Mesendoderm (in vitro differentiated cells): ENCODE data around the gene KCND2.

Source experiments
- DNase-seq: peaks from one replicate; pipeline ENCODE4 v3.0.0; 2013
- H2AK5ac ChIP-seq: 2 replicates; pipeline ENCODE4 v1.6.1; 2013; ENCODE audit warnings: low read length, inconsistent platforms
- H2BK120ac ChIP-seq: 2 replicates; pipeline ENCODE4 v1.6.1; 2013; ENCODE audit warnings: low read depth, mild to moderate bottlenecking, low read length, moderate library complexity, mixed read lengths
- H2BK15ac ChIP-seq: replicated peaks from 2 replicates; pipeline ENCODE4 v1.6.1; 2013; ENCODE audit warnings: low read depth, mild to moderate bottlenecking, moderate library complexity
- H2BK5ac ChIP-seq: 2 replicates; pipeline ENCODE4 v1.6.1; 2013; ENCODE audit warnings: low read length, inconsistent platforms
- H3K18ac ChIP-seq: 2 replicates; pipeline ENCODE4 v1.6.1; 2013; ENCODE audit warnings: mild to moderate bottlenecking, low read length, mixed read lengths
- H3K23ac ChIP-seq: one replicate; pipeline ENCODE4 v1.6.1; 2013; ENCODE audit warnings: low read length
- H3K27ac ChIP-seq: 2 replicates; pipeline ENCODE4 v1.5.1; 2013; ENCODE audit warnings: low read depth, mild to moderate bottlenecking, inconsistent platforms, low read length, moderate library complexity
- H3K27me3 ChIP-seq: 2 replicates; pipeline ENCODE4 v1.6.1; 2013; ENCODE audit warnings: low read length, control low read depth, mild to moderate bottlenecking, inconsistent platforms; ENCODE audit not compliant: insufficient read depth, poor library complexity
- H3K36me3 ChIP-seq: 2 replicates; pipeline ENCODE4 v1.6.1; 2013; ENCODE audit warnings: low read length, inconsistent platforms; ENCODE audit not compliant: control insufficient read depth, insufficient read depth
- H3K4ac ChIP-seq: one replicate; pipeline ENCODE4 v1.6.1; 2013; ENCODE audit warnings: low read depth, mild to moderate bottlenecking, low read length, moderate library complexity
- H3K4me1 ChIP-seq: 2 replicates; pipeline ENCODE4 v1.6.1; 2013; ENCODE audit warnings: low read depth, low read length, inconsistent platforms; ENCODE audit not compliant: control insufficient read depth
- H3K4me2 ChIP-seq: 2 replicates; pipeline ENCODE4 v1.6.1; 2013; ENCODE audit warnings: low read length
- H3K4me3 ChIP-seq: 2 replicates; pipeline ENCODE4 v1.5.1; 2013; ENCODE audit warnings: mild to moderate bottlenecking, low read length
- H3K56ac ChIP-seq: one replicate; pipeline ENCODE4 v1.6.1; 2013; ENCODE audit warnings: low read length
- H3K79me1 ChIP-seq: 2 replicates; pipeline ENCODE4 v1.6.1; 2013; ENCODE audit warnings: low read length, inconsistent platforms
- H3K79me2 ChIP-seq: 2 replicates; pipeline ENCODE4 v1.6.1; 2013; ENCODE audit warnings: mild to moderate bottlenecking, low read length; ENCODE audit not compliant: control insufficient read depth, insufficient read depth
- H3K9ac ChIP-seq: 2 replicates; pipeline ENCODE4 v1.6.1; 2013; ENCODE audit warnings: low read length, inconsistent platforms
- H4K5ac ChIP-seq: one replicate; pipeline ENCODE4 v1.6.1; 2013; ENCODE audit warnings: low read length
- H4K8ac ChIP-seq: one replicate; pipeline ENCODE4 v1.6.1; 2013; ENCODE audit warnings: low read depth, mild to moderate bottlenecking, control low read depth, low read length, moderate library complexity
- WGBS: extraction: QIAGEN DNeasy Blood & Tissue Kit; methylation state at CpG from one replicate; pipeline ENCODE4 v1.1.7; 2013; ENCODE audit warnings: low lambda C conversion rate, missing lambda C conversion rate; ENCODE audit not compliant: insufficient coverage; ENCODE audit errors: extremely low coverage; 5-methylcytosine and 5-hydroxymethylcytosine counted together

KCND2 gene

GRCh38 chr7:120603366-120603765 is 330.4 kb downstream of the KCND2 start:
- no peaks in the 10 kb centered on the region for H3K79me2 ChIP-seq
- no peak overlapping the region for H4K8ac ChIP-seq
- H3K18ac ChIP-seq, result no peak overlapping the region
- no peaks in the 10 kb centered on the region for H3K79me1 ChIP-seq
- no peak overlapping the region for H3K56ac ChIP-seq
- H2BK5ac ChIP-seq, result no peak overlapping the region
- H3K36me3 ChIP-seq, result no peaks in the 10 kb centered on the region
- no peak overlapping the region for H3K23ac ChIP-seq
- H3K27ac ChIP-seq, result no peak overlapping the region
- no peaks in the 10 kb centered on the region for H3K27me3 ChIP-seq
- H3K9ac ChIP-seq, result no peak overlapping the region
- H2AK5ac ChIP-seq, result no peak overlapping the region
- no peaks in the 10 kb centered on the region for H3K4me1 ChIP-seq
- DNase-seq, result no peak
- H4K5ac ChIP-seq, result no peak overlapping the region
- no peak overlapping the region for H3K4ac ChIP-seq
- no peak overlapping the region for H2BK120ac ChIP-seq
- H2BK15ac ChIP-seq, result no peak overlapping the region
- no peak overlapping the region for H3K4me3 ChIP-seq
- no peak overlapping the region for H3K4me2 ChIP-seq

- no peaks in the 10 kb centered on the region for H3K79me2 ChIP-seq
- no peak overlapping the region for H3K27ac ChIP-seq
- WGBS, result no CpG with 5 or more reads among the region's 7 CpGs
- H3K4me3 ChIP-seq, result no peak overlapping the region
- H2AK5ac ChIP-seq, result no peak overlapping the region
- H3K18ac ChIP-seq, result no peak overlapping the region
- no peaks in the 10 kb centered on the region for H3K27me3 ChIP-seq
- H3K36me3 ChIP-seq, result no peaks in the 10 kb centered on the region
- no peak overlapping the region for H2BK5ac ChIP-seq
- no peak overlapping the region for H4K5ac ChIP-seq
- H4K8ac ChIP-seq, result no peak overlapping the region
- no peak overlapping the region for H2BK15ac ChIP-seq
- no peak overlapping the region for H3K4me2 ChIP-seq
- H2BK120ac ChIP-seq, result no peak overlapping the region
- H3K4me1 ChIP-seq, result no peaks in the 10 kb centered on the region
- no peak for DNase-seq
- no peak overlapping the region for H3K4ac ChIP-seq
- no peak overlapping the region for H3K23ac ChIP-seq
- no peak overlapping the region for H3K56ac ChIP-seq
- H3K79me1 ChIP-seq, result no peaks in the 10 kb centered on the region
- no peak overlapping the region for H3K9ac ChIP-seq
These were observed 336.3 kb downstream of the KCND2 start for GRCh38 chr7:120609136-120609753.

- H3K56ac ChIP-seq, result no peak overlapping the region
- no peak overlapping the region for H3K27ac ChIP-seq
- no peak overlapping the region for H3K4ac ChIP-seq
- no peak overlapping the region for H4K5ac ChIP-seq
- no peak overlapping the region for H3K18ac ChIP-seq
- no peak overlapping the region for H3K9ac ChIP-seq
- no peak for DNase-seq
- H2BK120ac ChIP-seq, result no peak overlapping the region
- H4K8ac ChIP-seq, result no peak overlapping the region
- no peaks in the 10 kb centered on the region for H3K27me3 ChIP-seq
- H3K36me3 ChIP-seq, result no peaks in the 10 kb centered on the region
- H2BK15ac ChIP-seq, result no peak overlapping the region
- no peak overlapping the region for H2BK5ac ChIP-seq
- no peak overlapping the region for H3K4me2 ChIP-seq
- no peaks in the 10 kb centered on the region for H3K79me2 ChIP-seq
- no peak overlapping the region for H3K23ac ChIP-seq
- H3K4me1 ChIP-seq, result no peaks in the 10 kb centered on the region
- no peaks in the 10 kb centered on the region for H3K79me1 ChIP-seq
- no CpG with 5 or more reads among the region's 1 CpG for WGBS
- H2AK5ac ChIP-seq, result no peak overlapping the region
- H3K4me3 ChIP-seq, result no peak overlapping the region
These were observed 339.0 kb downstream of the KCND2 start for GRCh38 chr7:120611975-120612374.

- Histone ChIP-seq H3K4me1 (no peaks in the 10 kb centered on the region), H3K36me3 (no peaks in the 10 kb centered on the region), H3K18ac (no peak overlapping the region), H3K27ac (no peak overlapping the region), H3K79me2 (no peaks in the 10 kb centered on the region), H3K4ac (no peak overlapping the region), H2BK15ac (no peak overlapping the region), H3K4me3 (no peak overlapping the region), H3K27me3 (no peaks in the 10 kb centered on the region), H3K23ac (no peak overlapping the region), H2BK5ac (no peak overlapping the region), H3K4me2 (no peak overlapping the region), H4K8ac (no peak overlapping the region), H3K79me1 (no peaks in the 10 kb centered on the region), H3K56ac (no peak overlapping the region), H3K9ac (no peak overlapping the region), H2AK5ac (no peak overlapping the region), H4K5ac (no peak overlapping the region), H2BK120ac (no peak overlapping the region)
- DNase-seq, result no peak
- WGBS, result no CpG with 5 or more reads among the region's 3 CpGs
These were observed 342.7 kb downstream of the KCND2 start for GRCh38 chr7:120615703-120616102.

GRCh38 chr7:120617275-120617674 is 344.3 kb downstream of the KCND2 start:
- no peak overlapping the region for H4K5ac ChIP-seq
- H3K27me3 ChIP-seq, result no peaks in the 10 kb centered on the region
- no peak overlapping the region for H3K4me2 ChIP-seq
- no peak overlapping the region for H3K56ac ChIP-seq
- no peaks in the 10 kb centered on the region for H3K36me3 ChIP-seq
- H3K4me3 ChIP-seq, result no peak overlapping the region
- no peaks in the 10 kb centered on the region for H3K4me1 ChIP-seq
- no CpG with 5 or more reads among the region's 3 CpGs for WGBS
- no peak overlapping the region for H3K27ac ChIP-seq
- no peak overlapping the region for H3K18ac ChIP-seq
- no peak overlapping the region for H3K4ac ChIP-seq
- H3K79me1 ChIP-seq, result no peaks in the 10 kb centered on the region
- no peak overlapping the region for H2BK15ac ChIP-seq
- H2BK5ac ChIP-seq, result no peak overlapping the region
- H3K23ac ChIP-seq, result no peak overlapping the region
- H3K79me2 ChIP-seq, result no peaks in the 10 kb centered on the region
- DNase-seq, result no peak
- no peak overlapping the region for H3K9ac ChIP-seq
- no peak overlapping the region for H4K8ac ChIP-seq
- H2AK5ac ChIP-seq, result no peak overlapping the region
- no peak overlapping the region for H2BK120ac ChIP-seq

- Histone ChIP-seq H2BK15ac (no peak overlapping the region), H2BK5ac (no peak overlapping the region), H2BK120ac (no peak overlapping the region), H3K4me2 (no peak overlapping the region), H3K79me2 (no peaks in the 10 kb centered on the region), H3K36me3 (no peaks in the 10 kb centered on the region), H4K5ac (no peak overlapping the region), H3K18ac (no peak overlapping the region), H3K4me3 (no peak overlapping the region), H3K9ac (no peak overlapping the region), H3K56ac (no peak overlapping the region), H3K4me1 (no peaks in the 10 kb centered on the region), H3K27ac (no peak overlapping the region), H3K27me3 (no peaks in the 10 kb centered on the region), H3K23ac (no peak overlapping the region), H2AK5ac (no peak overlapping the region), H3K4ac (no peak overlapping the region), H4K8ac (no peak overlapping the region), H3K79me1 (no peaks in the 10 kb centered on the region)
- DNase-seq, result no peak
- WGBS, result no CpG with 5 or more reads among the region's 1 CpG
These were observed 355.3 kb downstream of the KCND2 start for GRCh38 chr7:120628251-120628650.
